GM12891 (cell line): Measurements from ENCODE around the gene IQCB1.

Experiments used
- POLR2A ChIP-seq: IDR thresholded peaks from 2 replicates; pipeline ENCODE4 v1.6.1; 2011; ENCODE audit warnings: low read depth, low read length, control low read depth
- POLR2AphosphoS5 ChIP-seq: IDR thresholded peaks from 2 replicates; pipeline ENCODE4 v1.6.1; 2011; ENCODE audit warnings: low read depth, low read length, control low read depth
- TAF1 ChIP-seq: IDR thresholded peaks from 2 replicates; pipeline ENCODE4 v1.6.1; 2011; ENCODE audit warnings: low read depth, low read length, control low read depth

DNA sequence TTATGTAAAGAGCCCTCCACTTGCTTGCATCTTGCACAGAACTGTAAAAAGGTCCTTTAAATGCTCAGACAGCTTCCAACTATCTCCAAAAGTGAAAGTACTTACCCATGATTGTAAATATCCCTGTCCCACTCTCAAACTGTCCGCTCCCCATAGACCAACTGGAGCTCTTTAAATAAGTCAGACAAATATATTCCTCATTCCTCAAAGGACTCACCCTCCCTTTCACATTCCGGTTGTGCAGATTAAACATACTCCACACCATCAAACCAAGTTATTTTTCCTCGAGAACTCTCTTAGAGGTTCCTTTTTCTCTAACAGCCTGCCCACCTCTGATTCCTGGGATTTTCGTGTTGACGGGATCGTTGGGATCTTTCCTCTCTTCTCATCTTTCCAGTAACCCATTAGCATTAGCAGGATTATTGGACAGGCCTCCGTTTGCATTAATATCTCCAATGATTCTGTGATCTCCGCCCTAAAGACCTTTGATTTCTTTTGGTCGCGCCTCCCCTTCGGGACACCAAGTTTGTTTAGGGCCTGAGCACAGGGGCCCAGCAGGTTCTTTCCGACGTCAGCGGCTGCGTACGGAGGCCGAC, 86.1 kb downstream of the IQCB1 start:
- TF ChIP-seq POLR2A: no peak
- TF ChIP-seq TAF1: no peak
- TF ChIP-seq POLR2AphosphoS5: no peak
